Sigmoid colon (tissue), 7 donors: ENCODE results near the gene SSPN. TPM values are rescaled to one million over a fixed set of nuclear protein-coding genes. Genes with fewer than 3 reads are reported as not detected.

ENCODE experiments used
- DNase-seq: peaks from one replicate; pipeline ENCODE4 v3.0.0-alpha.2; 2019
- H3K27ac ChIP-seq, 4 donors: fragments of 200-600 bp; sonication (generic); one replicate each; pipeline ENCODE4 v1.5.1; 2016 to 2019; ENCODE audit warnings: mild to moderate bottlenecking in 1 of 4
- H3K27me3 ChIP-seq, 3 donors: fragments of 200-600 bp; sonication (generic); one replicate each; pipeline ENCODE4 v1.5.1; 2019; ENCODE audit warnings: mild to moderate bottlenecking in 1 of 3
- H3K36me3 ChIP-seq, 4 donors: fragments of 200-600 bp; sonication (generic); one replicate each; pipeline ENCODE4 v1.5.1; 2016 to 2019
- H3K4me1 ChIP-seq, 4 donors: fragments of 200-600 bp; sonication (generic); one replicate each; pipeline ENCODE4 v1.5.1; 2017 to 2019
- H3K4me3 ChIP-seq, 4 donors: fragments of 200-600 bp; sonication (generic); one replicate each; pipeline ENCODE4 v1.5.1; 2017 to 2019; ENCODE audit warnings: mild to moderate bottlenecking in 2 of 4, moderate library complexity in 1 of 4
- H3K9me3 ChIP-seq, 4 donors: fragments of 200-600 bp in 3 of 4; sonication (generic) in 3 of 4; one replicate each; pipeline versions ENCODE4 v1.5.1 to v1.6.1; 2013 to 2019
- CTCF ChIP-seq, 4 experiments: fragments of 450-650 bp in 3 of 4; fragments of 200-600 bp in 1 of 4; IDR thresholded peaks; one replicate each; pipeline ENCODE4 v1.5.1; 2016 to 2019; ENCODE audit warnings: antibody characterized with exemption in 4 of 4, mild to moderate bottlenecking in 3 of 4, moderate library complexity in 2 of 4
- EP300 ChIP-seq, 4 donors: sonication (generic); formaldehyde crosslinking; IDR thresholded peaks; one replicate each; pipeline ENCODE4 v1.6.1; 2017; ENCODE audit warnings: antibody characterized with exemption in 4 of 4
- POLR2A ChIP-seq, 2 donors: fragments of 450-650 bp; IDR thresholded peaks; one replicate each; pipeline ENCODE4 v1.6.1; 2016; ENCODE audit warnings: antibody characterized with exemption in 2 of 2, mild to moderate bottlenecking in 2 of 2, moderate library complexity in 2 of 2
- POLR2AphosphoS5 ChIP-seq, 4 donors: sonication (generic); formaldehyde crosslinking; IDR thresholded peaks; one replicate each; pipeline ENCODE4 v1.6.1; 2017; ENCODE audit warnings: antibody characterized with exemption in 4 of 4
- WGBS, 2 donors: extraction: QIAGEN DNeasy Blood & Tissue Kit; methylation state at CpG; one replicate each; pipeline ENCODE4 v1.1.7; 2013; 5-methylcytosine and 5-hydroxymethylcytosine counted together
- intact Hi-C: fragments of 100-400 bp; cut with DNase I; formaldehyde crosslinking; loops from one replicate; pipeline ENCODE4 v1.15.1; 2023
- polyA plus RNA-seq, 3 donors: library from polyadenylated mRNA; stranded (reverse); fragments of 200-250 nt; gene quantifications; one replicate each; pipeline ENCODE4 v1.2.3, GENCODE V29; 2013
- total RNA-seq, 4 donors: library from RNA; depleted of rRNA; stranded (reverse); fragments of >200 nt; gene quantifications; one replicate each; pipeline ENCODE4 v1.1.0, GENCODE V29; 2016
- donor health status: healthy with polysubstance abuse.
- donor health status: Bipolar disorder and iron deficiency.
- donor health status: healthy.

SSPN gene
- total and polyA plus RNA-seq, 7 donors = 3.2 to 54.0 (median 30.3) TPM

GRCh38 chr12:26185532-26186320 lies 9.6 kb upstream of the SSPN start:
- H3K4me3 ChIP-seq = no peak overlapping the region
- H3K36me3 ChIP-seq = no peaks in the 10 kb centered on the region
- no peak for TF ChIP-seq EP300 (IDR thresholded peaks at IDR 0.05)
- TF ChIP-seq POLR2AphosphoS5 (IDR thresholded peaks at IDR 0.05) = no peak
- no peak for TF ChIP-seq CTCF (IDR thresholded peaks at IDR 0.05)
- no peak for TF ChIP-seq POLR2A (IDR thresholded peaks at IDR 0.05)
- intact Hi-C loops = no loop called here
- whole genome bisulfite sequencing, 2 donors = 92 to 94% methylated on average over 7 of the region's 7 CpGs
- H3K9me3 ChIP-seq = no peaks in the 10 kb centered on the region
- DNase-seq = no peak
- H3K27ac ChIP-seq = no peak overlapping the region
- H3K27me3 ChIP-seq = no peaks in the 10 kb centered on the region
- H3K4me1 ChIP-seq = peaks cover 0 to 3% (median 0%) of the 10 kb centered on the region in 4 donors

GRCh38 chr12:26187014-26187798 lies 8.2 kb upstream of the SSPN start:
- no peak overlapping the region for H3K27ac ChIP-seq
- no peak overlapping the region for H3K4me3 ChIP-seq
- H3K27me3 ChIP-seq = no peaks in the 10 kb centered on the region
- intact Hi-C loops = no loop called here
- H3K9me3 ChIP-seq = no peaks in the 10 kb centered on the region
- WGBS, 2 donors = 47 to 54% methylated on average over 8 of the region's 8 CpGs
- H3K36me3 ChIP-seq = no peaks in the 10 kb centered on the region
- DNase-seq = no peak
- H3K4me1 ChIP-seq = peaks cover 0 to 3% (median 0%) of the 10 kb centered on the region in 4 donors
- TF ChIP-seq POLR2A (IDR thresholded peaks at IDR 0.05) = no peak

GRCh38 chr12:26188127-26188526 lies 7.2 kb upstream of the SSPN start:
- no peak overlapping the region for H3K27ac ChIP-seq
- H3K4me1 ChIP-seq = peaks cover 0 to 3% (median 0%) of the 10 kb centered on the region in 4 donors
- intact Hi-C loops = no loop called here
- no peak for DNase-seq
- no peaks in the 10 kb centered on the region for H3K36me3 ChIP-seq
- 47 to 57% methylated on average over 1 of the region's 1 CpG for WGBS, 2 donors
- H3K4me3 ChIP-seq = no peak overlapping the region
- TF ChIP-seq POLR2A (IDR thresholded peaks at IDR 0.05) (no peak), EP300 (IDR thresholded peaks at IDR 0.05) (no peak), CTCF (IDR thresholded peaks at IDR 0.05) (no peak), POLR2AphosphoS5 (IDR thresholded peaks at IDR 0.05) (no peak)
- no peaks in the 10 kb centered on the region for H3K27me3 ChIP-seq
- H3K9me3 ChIP-seq = no peaks in the 10 kb centered on the region

GRCh38 chr12:26188641-26189040 lies 6.7 kb upstream of the SSPN start:
- Histone ChIP-seq H3K9me3 (no peaks in the 10 kb centered on the region), H3K27me3 (no peaks in the 10 kb centered on the region), H3K27ac (no peak overlapping the region), H3K4me1 (peaks cover 0 to 3% (median 0%) of the 10 kb centered on the region in 4 donors), H3K4me3 (no peak overlapping the region), H3K36me3 (no peaks in the 10 kb centered on the region)
- 61 to 85% methylated on average over 2 of the region's 2 CpGs for WGBS, 2 donors
- intact Hi-C loops = no loop called here
- no peak for DNase-seq
- TF ChIP-seq POLR2A (IDR thresholded peaks at IDR 0.05) (no peak), EP300 (IDR thresholded peaks at IDR 0.05) (no peak), POLR2AphosphoS5 (IDR thresholded peaks at IDR 0.05) (no peak), CTCF (IDR thresholded peaks at IDR 0.05) (no peak)

- no peaks in the 10 kb centered on the region for H3K36me3 ChIP-seq
- no peaks in the 10 kb centered on the region for H3K9me3 ChIP-seq
- no peak for TF ChIP-seq POLR2AphosphoS5 (IDR thresholded peaks at IDR 0.05)
- TF ChIP-seq POLR2A (IDR thresholded peaks at IDR 0.05) = no peak
- no peak for TF ChIP-seq EP300 (IDR thresholded peaks at IDR 0.05)
- no peak for TF ChIP-seq CTCF (IDR thresholded peaks at IDR 0.05)
- H3K27me3 ChIP-seq = no peaks in the 10 kb centered on the region
- no peak overlapping the region for H3K4me3 ChIP-seq
- H3K4me1 ChIP-seq = peaks cover 0 to 15% (median 13%) of the 10 kb centered on the region in 4 donors
- 83 to 84% methylated on average over 3 of the region's 3 CpGs for WGBS, 2 donors
- no peak overlapping the region for H3K27ac ChIP-seq
- no peak for DNase-seq
- intact Hi-C loops = loop anchor here (5.0 to 10.0 kb wide), 2 partner anchors 35 to 217 kb away; no protein-coding TSS in a partner anchor
These were observed 3.2 kb upstream of the SSPN start for GRCh38 chr12:26192142-26192541.
